Mucosa of descending colon (tissue), 3 donors: Measurements from ENCODE around the gene CDC45. TPM values are rescaled to one million over a fixed set of nuclear protein-coding genes. Genes with fewer than 3 reads are reported as not detected.
"Not testable (repeated sequence)": the region's sequence is repeated elsewhere in the genome, so short reads cannot be mapped to it uniquely, and the experiment has no call there.

Experiments
- ATAC-seq: fragments of 200-7000 bp; cut with Tn5 transposase; one replicate; pipeline ENCODE4 v1.9.1; 2020; ENCODE audit warnings: mild to moderate bottlenecking, moderate library complexity
- DNase-seq, 3 donors: peaks; one replicate each; pipeline ENCODE4 v3.0.0-alpha.2; 2020
- H3K36me3 ChIP-seq: fragments of 200-600 bp; one replicate; pipeline ENCODE4 v1.8.0; 2021; ENCODE audit warnings: low read depth, mild to moderate bottlenecking
- H3K4me1 ChIP-seq: fragments of 200-600 bp; one replicate; pipeline ENCODE4 v1.8.0; 2021; ENCODE audit warnings: low read depth, mild to moderate bottlenecking
- H3K4me3 ChIP-seq: fragments of 200-600 bp; one replicate; pipeline ENCODE4 v1.8.0; 2021; ENCODE audit warnings: mild to moderate bottlenecking
- H3K9me3 ChIP-seq: fragments of 200-600 bp; one replicate; pipeline ENCODE4 v1.8.0; 2021; ENCODE audit warnings: mild to moderate bottlenecking
- intact Hi-C, 2 donors: fragments of 100-400 bp; cut with DNase I in 1 of 2; cut with micrococcal nuclease in 1 of 2; formaldehyde crosslinking; loops; one replicate each; pipeline versions ENCODE4 v1.11.0 to v1.11.1; 2022; cut with DNase I, micrococcal nuclease
- total RNA-seq, 3 donors: library from RNA; stranded (reverse); fragmentation: NEBNext Ultra II Directional in 2 of 3; extraction: Animal tissue kit (Norgen Biotek cat#: 25700) in 2 of 3; gene quantifications; one replicate each; pipeline versions ENCODE4 v1.2.1 to v1.2.4, GENCODE V29; 2021 to 2023
- TF ChIP-seq, protein P1 (sequence below): fragments of 200-600 bp; IDR thresholded peaks from one replicate; pipeline ENCODE4 v1.8.0; 2022; ENCODE audit warnings: antibody characterized with exemption, mild to moderate bottlenecking
- donor health status: DM: no; HTN: no; CAD: no; lungs with moderate emphysema.
- donor health status: DM: no; HTN: no; CAD: no.
- donor health status: DM: no; HTN: yes; CAD: no.

CDC45 gene
- total RNA-seq, 3 donors from 2014 or later = 2.2 to 13.9 (median 2.8) TPM

DNA sequence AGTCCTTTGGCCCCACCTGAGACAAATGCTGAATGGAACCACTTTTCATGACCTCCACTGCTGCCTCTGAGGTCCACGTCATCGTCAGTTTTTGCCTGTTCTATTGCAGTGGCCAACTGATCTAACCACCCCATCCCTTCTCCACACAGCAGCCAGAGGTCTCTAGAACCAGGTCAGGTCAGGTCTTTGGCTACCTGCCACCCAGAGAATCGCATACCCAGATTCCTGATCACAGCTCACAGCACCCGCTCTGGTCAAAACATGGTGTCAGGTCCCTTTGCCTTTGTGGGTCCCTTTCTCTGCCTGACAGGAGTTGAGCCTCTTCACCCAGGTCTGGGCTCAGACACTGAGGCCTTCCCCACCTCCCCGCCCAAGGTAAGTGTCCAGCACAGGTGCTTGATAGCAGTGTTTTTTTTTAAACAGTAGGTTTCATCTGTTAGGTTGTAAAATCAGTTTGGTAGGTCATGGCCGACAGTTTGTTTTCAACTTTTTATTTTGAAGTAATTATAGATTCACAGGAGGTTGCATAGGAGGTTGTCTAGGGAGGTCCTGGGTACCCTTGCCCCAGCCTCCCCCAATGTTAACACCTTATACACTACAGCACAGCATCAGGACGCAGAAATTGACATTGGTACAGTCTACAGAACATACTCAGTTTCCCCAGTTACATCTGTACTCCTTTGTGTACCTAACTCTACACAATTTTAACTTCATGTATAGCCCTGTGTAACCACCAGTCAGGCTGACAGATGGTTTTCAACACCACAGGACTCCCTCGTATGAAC is 39.1 kb upstream of the CDC45 start:
- Histone ChIP-seq H3K4me1 (no peaks in the 10 kb centered on the region), H3K4me3 (no peak overlapping the region), H3K36me3 (no peaks in the 10 kb centered on the region), H3K9me3 (no peaks in the 10 kb centered on the region)
- intact Hi-C loops = no loop called here
- TF ChIP-seq, protein P1, sequence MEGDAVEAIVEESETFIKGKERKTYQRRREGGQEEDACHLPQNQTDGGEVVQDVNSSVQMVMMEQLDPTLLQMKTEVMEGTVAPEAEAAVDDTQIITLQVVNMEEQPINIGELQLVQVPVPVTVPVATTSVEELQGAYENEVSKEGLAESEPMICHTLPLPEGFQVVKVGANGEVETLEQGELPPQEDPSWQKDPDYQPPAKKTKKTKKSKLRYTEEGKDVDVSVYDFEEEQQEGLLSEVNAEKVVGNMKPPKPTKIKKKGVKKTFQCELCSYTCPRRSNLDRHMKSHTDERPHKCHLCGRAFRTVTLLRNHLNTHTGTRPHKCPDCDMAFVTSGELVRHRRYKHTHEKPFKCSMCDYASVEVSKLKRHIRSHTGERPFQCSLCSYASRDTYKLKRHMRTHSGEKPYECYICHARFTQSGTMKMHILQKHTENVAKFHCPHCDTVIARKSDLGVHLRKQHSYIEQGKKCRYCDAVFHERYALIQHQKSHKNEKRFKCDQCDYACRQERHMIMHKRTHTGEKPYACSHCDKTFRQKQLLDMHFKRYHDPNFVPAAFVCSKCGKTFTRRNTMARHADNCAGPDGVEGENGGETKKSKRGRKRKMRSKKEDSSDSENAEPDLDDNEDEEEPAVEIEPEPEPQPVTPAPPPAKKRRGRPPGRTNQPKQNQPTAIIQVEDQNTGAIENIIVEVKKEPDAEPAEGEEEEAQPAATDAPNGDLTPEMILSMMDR = no peak
- DNase-seq (no peak), ATAC-seq (no peak)

DNA sequence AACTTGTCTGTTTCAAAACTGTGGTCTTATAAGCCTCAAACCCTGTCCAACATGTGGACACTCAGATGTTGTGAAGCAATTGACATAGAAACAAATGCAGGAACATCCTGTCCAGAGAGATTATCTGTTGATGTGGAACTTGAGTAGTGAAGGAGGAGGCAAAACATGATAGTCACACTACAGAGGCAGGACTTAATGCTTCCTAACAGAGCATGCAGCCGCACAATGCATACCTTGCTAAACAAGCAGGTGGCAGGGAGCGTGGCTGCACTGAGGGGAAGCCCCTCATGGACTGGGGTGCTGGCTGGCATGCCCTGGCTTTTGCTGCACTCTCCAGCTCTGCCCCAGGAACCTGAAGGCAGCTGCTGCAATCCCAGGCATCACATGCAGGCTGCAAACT is 37.6 kb upstream of the CDC45 start:
- H3K9me3 ChIP-seq = no peaks in the 10 kb centered on the region
- peaks cover 9% of the 10 kb centered on the region for H3K4me1 ChIP-seq
- TF ChIP-seq, protein P1 = no peak
- no peak for ATAC-seq
- no peak overlapping the region for H3K4me3 ChIP-seq
- no peak for DNase-seq
- no peaks in the 10 kb centered on the region for H3K36me3 ChIP-seq
- intact Hi-C loops = no loop called here

DNA sequence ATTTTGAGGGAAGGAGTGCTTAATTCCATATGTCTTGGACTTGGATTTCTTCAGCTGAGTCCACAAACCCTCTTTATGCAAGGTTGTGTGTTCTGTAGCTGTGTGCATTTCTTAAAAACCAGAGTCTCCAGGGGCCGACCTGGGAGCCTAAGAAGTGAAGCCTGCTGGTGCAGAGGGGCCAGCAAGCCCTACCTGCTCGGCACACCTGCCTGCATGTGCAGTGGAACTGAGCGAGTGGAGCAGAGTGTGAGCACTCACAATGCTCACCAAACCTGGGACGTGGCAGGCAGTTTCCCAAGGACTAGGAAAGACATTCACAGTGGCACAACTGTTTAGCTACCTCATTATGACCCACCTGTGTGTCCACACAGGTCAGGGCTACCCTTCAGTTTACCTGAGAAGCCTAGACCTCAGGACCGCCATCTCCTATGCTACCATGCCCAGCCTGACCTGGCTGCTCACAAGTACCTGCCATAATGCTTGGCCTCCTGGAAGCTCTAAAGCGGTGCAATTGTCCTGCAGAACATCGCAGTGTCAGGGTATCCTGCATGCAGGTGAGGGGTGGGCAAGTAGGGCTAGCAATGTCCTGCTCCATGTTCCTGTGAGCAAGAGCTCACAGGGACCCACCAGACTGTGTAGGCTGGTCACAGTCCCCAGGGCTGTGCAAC is 36.0 kb upstream of the CDC45 start:
- TF ChIP-seq, protein P1 = no peak
- Histone ChIP-seq H3K36me3 (no peaks in the 10 kb centered on the region), H3K9me3 (no peaks in the 10 kb centered on the region), H3K4me3 (no peak overlapping the region), H3K4me1 (peaks cover 16% of the 10 kb centered on the region)
- ATAC-seq (no peak), DNase-seq (no peak)
- intact Hi-C loops = no loop called here

DNA sequence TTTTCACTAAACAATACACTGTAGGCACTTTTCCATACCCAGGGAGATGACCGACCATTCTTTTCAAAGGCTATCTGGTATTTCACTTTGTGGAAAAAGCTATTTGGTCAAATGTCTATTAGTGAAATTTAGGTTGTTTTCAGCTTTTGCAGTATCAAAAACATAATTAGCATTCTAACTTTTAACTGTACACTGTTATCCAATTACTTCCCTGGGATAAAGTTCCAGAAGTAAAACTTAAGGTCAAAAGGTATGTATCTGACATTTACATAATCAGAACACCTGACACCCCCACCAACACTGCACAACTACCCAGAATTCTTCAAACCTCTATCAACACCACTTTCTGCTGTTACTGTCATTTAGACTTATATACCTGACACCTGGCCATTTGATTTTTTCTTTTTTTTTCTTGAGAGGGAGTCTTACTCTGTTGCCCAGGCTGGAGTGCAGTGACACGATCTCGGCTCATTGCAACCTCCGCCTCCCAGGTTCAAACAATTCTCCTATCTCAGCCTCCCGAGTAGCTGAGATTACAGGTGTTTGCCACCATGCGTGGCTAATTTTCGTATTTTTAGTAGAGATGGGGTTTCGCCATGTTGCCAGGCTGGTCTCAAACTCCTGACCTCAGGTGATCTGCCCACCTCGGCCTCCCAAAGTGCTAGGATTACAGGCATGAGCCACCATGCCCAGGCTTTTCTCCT is 34.3 kb upstream of the CDC45 start:
- H3K4me1 ChIP-seq = peaks cover 19% of the 10 kb centered on the region
- H3K36me3 ChIP-seq, H3K4me3 ChIP-seq, intact Hi-C loops, ATAC-seq, H3K9me3 ChIP-seq, DNase-seq: not testable (repeated sequence)

DNA sequence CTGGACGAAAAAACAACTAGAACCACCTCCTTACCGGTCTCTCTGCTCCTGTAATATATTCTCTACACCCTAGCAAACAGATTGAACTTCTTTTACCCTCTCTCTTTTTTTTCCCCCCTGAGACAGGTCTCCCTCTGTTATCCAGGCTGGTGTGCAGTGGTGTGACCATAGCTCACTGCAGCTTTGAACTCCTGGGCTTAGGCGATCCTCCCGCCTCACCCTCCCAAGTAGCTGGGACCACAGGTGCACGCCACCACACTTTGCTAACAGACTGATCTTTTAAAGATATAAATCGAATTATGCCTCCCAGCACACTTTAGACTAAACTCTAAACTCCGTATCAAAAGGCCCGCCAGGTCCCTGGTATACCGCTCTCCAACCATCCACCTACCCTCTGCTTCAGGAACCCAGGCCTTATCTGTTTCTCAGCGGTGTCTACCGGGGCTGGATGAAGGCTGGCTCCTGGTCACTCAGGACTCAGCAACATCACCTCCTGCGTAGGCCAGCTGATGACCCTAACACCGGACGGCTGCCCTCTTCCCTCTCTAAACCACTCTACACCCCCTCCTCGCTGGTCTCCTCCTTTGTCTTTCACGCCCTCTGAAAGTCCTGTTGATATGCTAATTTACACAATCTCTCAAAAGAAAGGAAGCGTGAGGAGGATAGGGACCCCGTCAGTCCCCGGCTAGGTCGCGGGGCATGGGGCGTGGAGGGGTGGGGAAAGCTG is 33.0 kb upstream of the CDC45 start:
- H3K9me3 ChIP-seq = no peaks in the 10 kb centered on the region
- H3K4me1 ChIP-seq = peaks cover 19% of the 10 kb centered on the region
- intact Hi-C loops = no loop called here
- peak overlapping the region; percentile 93 for H3K4me3 ChIP-seq
- ATAC-seq (peak; percentile 17), DNase-seq (no peak)
- no peaks in the 10 kb centered on the region for H3K36me3 ChIP-seq
- TF ChIP-seq, protein P1 = no peak
